ENCODE results near the gene TMOD3. TPM values are rescaled to one million over a fixed set of nuclear protein-coding genes. Genes with fewer than 3 reads are reported as not detected.

TMOD3 gene
- total and polyA plus RNA-seq, 12 donors: 5.4 to 28.7 (median 18.2) TPM

DNA sequence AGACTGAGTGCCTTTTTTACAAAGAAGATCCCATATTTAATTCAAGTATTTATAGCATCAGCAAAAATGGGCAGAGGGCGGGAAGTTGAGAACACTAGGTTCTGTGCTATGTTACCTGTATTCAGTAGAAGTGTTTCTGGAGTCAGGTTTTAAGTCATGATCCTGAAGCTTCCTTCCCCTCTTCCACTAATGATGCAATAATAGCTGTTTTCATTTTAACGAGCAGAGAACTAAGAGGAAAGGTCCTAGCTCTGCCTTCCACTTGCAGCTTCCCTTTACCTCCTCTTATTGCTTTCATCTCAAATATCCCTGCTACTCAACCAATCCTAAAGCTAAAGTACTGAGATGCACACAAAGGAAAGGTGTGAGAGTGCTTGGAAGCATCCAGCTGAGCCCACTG, 16.9 kb upstream of the TMOD3 start:
- TF ChIP-seq, protein P1, sequence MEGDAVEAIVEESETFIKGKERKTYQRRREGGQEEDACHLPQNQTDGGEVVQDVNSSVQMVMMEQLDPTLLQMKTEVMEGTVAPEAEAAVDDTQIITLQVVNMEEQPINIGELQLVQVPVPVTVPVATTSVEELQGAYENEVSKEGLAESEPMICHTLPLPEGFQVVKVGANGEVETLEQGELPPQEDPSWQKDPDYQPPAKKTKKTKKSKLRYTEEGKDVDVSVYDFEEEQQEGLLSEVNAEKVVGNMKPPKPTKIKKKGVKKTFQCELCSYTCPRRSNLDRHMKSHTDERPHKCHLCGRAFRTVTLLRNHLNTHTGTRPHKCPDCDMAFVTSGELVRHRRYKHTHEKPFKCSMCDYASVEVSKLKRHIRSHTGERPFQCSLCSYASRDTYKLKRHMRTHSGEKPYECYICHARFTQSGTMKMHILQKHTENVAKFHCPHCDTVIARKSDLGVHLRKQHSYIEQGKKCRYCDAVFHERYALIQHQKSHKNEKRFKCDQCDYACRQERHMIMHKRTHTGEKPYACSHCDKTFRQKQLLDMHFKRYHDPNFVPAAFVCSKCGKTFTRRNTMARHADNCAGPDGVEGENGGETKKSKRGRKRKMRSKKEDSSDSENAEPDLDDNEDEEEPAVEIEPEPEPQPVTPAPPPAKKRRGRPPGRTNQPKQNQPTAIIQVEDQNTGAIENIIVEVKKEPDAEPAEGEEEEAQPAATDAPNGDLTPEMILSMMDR (IDR thresholded peaks at IDR 0.05): no peak
- WGBS, 2 donors: 90 to 96% methylated on average over 2 of the region's 2 CpGs
- DNase-seq (no peak), ATAC-seq (no peak)
- Histone ChIP-seq H3K27me3 (no peaks in the 10 kb centered on the region), H3K36me3 (peaks cover 0 to 42% (median 4%) of the 10 kb centered on the region in 9 donors), H3K27ac (no peak overlapping the region), H3K4me3 (no peak overlapping the region), H3K9me3 (no peaks in the 10 kb centered on the region), H3K4me1 (peaks cover 0 to 13% (median 0%) of the 10 kb centered on the region in 9 donors)
- intact Hi-C loops (cut with DNase I): no loop called here

DNA sequence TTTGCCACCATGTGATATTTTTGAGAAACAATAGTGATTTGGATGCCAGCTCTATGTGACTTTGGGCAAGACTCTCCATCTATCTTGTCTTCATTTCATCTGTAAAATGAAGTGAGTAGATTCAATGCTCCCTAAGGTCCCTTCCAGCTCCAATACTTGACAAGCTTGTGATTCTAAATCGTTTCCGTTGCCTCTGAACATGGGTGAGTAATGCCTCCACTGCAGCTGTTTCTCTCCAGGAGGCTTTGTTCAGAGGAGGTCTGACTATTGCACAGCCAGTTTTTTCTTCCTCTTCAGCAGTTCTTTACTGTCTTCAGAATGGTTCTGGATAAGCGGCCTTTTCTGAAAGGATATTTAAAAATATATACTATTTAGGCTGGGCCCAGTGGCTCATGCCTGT, 14.8 kb upstream of the TMOD3 start:
- intact Hi-C loops (cut with DNase I): no loop called here
- 93 to 97% methylated on average over 3 of the region's 3 CpGs for WGBS, 2 donors
- Histone ChIP-seq H3K27me3 (no peaks in the 10 kb centered on the region), H3K36me3 (peaks cover 0 to 23% (median 0%) of the 10 kb centered on the region in 9 donors), H3K4me3 (no peak overlapping the region), H3K4me1 (peaks cover 0 to 13% (median 0%) of the 10 kb centered on the region in 9 donors), H3K9me3 (no peaks in the 10 kb centered on the region), H3K27ac (no peak overlapping the region)
- DNase-seq: no peak
- TF ChIP-seq, protein P1 (IDR thresholded peaks at IDR 0.05): no peak
- no peak for ATAC-seq

DNA sequence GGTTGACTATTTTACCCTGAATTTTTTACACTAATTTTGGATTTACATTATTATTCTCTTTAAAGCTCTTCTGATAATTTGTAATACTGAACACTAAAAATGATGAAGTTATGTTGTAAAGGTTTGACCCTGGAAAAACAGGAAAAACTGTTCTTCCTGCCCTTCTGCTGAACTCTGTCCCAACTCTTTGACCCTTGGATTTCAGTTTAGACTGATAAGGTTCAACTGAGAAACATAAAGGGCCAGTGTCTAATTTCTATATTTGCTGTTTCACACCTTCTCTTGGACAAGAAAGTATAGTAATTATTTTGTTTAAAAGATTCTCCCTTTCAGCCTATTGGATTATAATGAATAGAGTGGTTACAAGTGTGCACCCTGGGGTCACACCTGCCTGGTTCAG, 12.8 kb upstream of the TMOD3 start:
- no peak for DNase-seq
- intact Hi-C loops (cut with DNase I): no loop called here
- ATAC-seq: no peak
- Histone ChIP-seq H3K4me1 (peaks cover 0 to 13% (median 0%) of the 10 kb centered on the region in 9 donors), H3K27me3 (no peaks in the 10 kb centered on the region), H3K9me3 (peaks cover 0 to 14% (median 7%) of the 10 kb centered on the region in 11 donors), H3K27ac (no peak overlapping the region), H3K36me3 (peaks cover 0 to 6% (median 0%) of the 10 kb centered on the region in 9 donors), H3K4me3 (no peak overlapping the region)
- TF ChIP-seq, protein P1 (IDR thresholded peaks at IDR 0.05): no peak

DNA sequence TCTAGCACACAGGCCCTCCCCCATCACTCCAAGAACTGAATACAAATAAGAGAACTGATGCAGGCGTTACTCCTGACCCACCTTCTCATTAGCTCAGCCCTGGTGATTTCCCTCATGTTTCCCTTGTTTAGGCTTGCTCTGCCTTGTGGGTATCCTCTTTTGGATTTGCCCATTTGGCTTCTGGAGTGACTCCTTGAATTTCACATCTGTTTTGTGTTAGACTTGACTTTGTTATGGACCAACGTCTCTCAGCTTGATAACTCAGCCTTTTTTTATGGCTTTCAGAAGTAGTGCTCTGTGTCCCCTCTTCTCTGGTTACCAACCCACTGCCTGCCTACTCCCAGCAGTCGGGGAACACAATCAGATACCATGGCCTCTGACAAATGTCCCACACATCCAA, 11.3 kb upstream of the TMOD3 start:
- ATAC-seq: no peak
- intact Hi-C loops (cut with DNase I): no loop called here
- no peaks in the 10 kb centered on the region for H3K27me3 ChIP-seq

More for the DNA sequence above, 11.3 kb upstream of the TMOD3 start:
- Histone ChIP-seq H3K4me3 (no peak overlapping the region), H3K27ac (no peak overlapping the region), H3K9me3 (peaks cover 0 to 19% (median 10%) of the 10 kb centered on the region in 11 donors), H3K36me3 (peaks cover 0 to 3% (median 0%) of the 10 kb centered on the region in 9 donors), H3K4me1 (peaks cover 0 to 13% (median 0%) of the 10 kb centered on the region in 9 donors)
- 72 to 83% methylated on average over 3 of the region's 3 CpGs for WGBS, 2 donors
- no peak for DNase-seq
- TF ChIP-seq, protein P1 (IDR thresholded peaks at IDR 0.05): no peak
